HL-60 (cell line): ENCODE results near the gene B4GAT1.

Experiments
- GABPA ChIP-seq: IDR thresholded peaks from 2 replicates; pipeline ENCODE4 v1.6.1; 2012; ENCODE audit warnings: low read depth
- POLR2AphosphoS5 ChIP-seq: IDR thresholded peaks from 2 replicates; pipeline ENCODE4 v1.6.1; 2012; ENCODE audit warnings: low read depth
- SPI1 ChIP-seq: IDR thresholded peaks from 2 replicates; pipeline ENCODE4 v1.6.1; 2012; ENCODE audit warnings: low read depth, mild to moderate bottlenecking, borderline replicate concordance
- TF ChIP-seq, protein P1 (sequence below): IDR thresholded peaks from one replicate; pipeline ENCODE4 v1.5.1; 2011; ENCODE audit warnings: low read length, control low read depth, inconsistent platforms; ENCODE audit not compliant: insufficient read depth
- TF ChIP-seq, protein P2 (sequence below): IDR thresholded peaks from 2 replicates; pipeline ENCODE4 v1.6.1; 2012; ENCODE audit warnings: low read depth; ENCODE audit not compliant: insufficient replicate concordance

DNA sequence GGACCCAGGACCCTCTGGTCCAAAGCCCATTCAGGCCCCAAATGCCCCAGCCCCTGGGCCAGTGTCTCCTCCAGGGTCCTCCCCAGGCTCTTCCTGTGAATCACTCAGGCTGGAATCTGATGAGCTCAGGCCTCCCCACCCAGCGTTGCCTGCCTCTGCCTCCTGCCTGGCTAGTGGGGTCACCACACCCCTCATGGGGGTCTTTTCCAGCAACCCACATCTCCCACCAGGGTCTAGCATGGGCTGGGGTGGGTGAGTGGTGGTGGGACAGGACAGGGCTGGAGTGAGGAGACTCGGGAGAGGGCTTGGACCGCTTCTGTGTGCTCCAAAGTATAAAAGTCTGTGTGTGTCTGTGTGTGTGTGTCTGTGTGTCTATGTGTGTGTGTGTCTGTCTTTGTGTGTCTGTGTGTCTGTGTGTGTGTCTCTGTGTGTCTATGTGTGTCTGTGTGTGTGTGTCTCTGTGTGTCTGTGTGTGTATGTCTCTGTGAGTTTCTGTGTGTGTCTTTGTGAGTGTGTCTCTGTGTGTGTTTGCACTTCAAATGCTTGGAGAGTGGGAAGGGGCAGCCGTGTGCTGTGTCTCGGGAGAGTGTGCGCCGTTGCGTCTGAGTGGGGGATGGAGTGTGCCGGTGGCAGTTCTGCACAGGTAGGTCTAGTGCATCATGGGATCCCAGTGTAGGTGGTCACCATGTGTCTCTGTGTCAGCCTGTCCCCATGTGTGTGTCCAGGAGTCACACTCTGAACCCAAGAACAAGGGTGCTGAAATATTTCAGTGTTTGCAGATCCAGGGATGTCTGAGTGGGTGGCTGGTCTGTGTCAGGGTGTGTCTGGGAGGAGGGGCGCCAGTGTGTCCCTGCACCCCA is 20.0 kb downstream of the B4GAT1 start:
- TF ChIP-seq, protein P1, sequence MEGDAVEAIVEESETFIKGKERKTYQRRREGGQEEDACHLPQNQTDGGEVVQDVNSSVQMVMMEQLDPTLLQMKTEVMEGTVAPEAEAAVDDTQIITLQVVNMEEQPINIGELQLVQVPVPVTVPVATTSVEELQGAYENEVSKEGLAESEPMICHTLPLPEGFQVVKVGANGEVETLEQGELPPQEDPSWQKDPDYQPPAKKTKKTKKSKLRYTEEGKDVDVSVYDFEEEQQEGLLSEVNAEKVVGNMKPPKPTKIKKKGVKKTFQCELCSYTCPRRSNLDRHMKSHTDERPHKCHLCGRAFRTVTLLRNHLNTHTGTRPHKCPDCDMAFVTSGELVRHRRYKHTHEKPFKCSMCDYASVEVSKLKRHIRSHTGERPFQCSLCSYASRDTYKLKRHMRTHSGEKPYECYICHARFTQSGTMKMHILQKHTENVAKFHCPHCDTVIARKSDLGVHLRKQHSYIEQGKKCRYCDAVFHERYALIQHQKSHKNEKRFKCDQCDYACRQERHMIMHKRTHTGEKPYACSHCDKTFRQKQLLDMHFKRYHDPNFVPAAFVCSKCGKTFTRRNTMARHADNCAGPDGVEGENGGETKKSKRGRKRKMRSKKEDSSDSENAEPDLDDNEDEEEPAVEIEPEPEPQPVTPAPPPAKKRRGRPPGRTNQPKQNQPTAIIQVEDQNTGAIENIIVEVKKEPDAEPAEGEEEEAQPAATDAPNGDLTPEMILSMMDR, result no peak
- no peak for TF ChIP-seq POLR2AphosphoS5
- TF ChIP-seq, protein P2, sequence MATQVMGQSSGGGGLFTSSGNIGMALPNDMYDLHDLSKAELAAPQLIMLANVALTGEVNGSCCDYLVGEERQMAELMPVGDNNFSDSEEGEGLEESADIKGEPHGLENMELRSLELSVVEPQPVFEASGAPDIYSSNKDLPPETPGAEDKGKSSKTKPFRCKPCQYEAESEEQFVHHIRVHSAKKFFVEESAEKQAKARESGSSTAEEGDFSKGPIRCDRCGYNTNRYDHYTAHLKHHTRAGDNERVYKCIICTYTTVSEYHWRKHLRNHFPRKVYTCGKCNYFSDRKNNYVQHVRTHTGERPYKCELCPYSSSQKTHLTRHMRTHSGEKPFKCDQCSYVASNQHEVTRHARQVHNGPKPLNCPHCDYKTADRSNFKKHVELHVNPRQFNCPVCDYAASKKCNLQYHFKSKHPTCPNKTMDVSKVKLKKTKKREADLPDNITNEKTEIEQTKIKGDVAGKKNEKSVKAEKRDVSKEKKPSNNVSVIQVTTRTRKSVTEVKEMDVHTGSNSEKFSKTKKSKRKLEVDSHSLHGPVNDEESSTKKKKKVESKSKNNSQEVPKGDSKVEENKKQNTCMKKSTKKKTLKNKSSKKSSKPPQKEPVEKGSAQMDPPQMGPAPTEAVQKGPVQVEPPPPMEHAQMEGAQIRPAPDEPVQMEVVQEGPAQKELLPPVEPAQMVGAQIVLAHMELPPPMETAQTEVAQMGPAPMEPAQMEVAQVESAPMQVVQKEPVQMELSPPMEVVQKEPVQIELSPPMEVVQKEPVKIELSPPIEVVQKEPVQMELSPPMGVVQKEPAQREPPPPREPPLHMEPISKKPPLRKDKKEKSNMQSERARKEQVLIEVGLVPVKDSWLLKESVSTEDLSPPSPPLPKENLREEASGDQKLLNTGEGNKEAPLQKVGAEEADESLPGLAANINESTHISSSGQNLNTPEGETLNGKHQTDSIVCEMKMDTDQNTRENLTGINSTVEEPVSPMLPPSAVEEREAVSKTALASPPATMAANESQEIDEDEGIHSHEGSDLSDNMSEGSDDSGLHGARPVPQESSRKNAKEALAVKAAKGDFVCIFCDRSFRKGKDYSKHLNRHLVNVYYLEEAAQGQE, result no peak
- no peak for TF ChIP-seq GABPA
- TF ChIP-seq SPI1, result no peak
